Erythroblast (primary cell): ENCODE results near the gene UBE3D.

ENCODE experiments used
- GATA1 ChIP-seq: IDR thresholded peaks from 2 replicates; pipeline ENCODE4 v1.6.1; 2011; ENCODE audit warnings: low read depth, mild to moderate bottlenecking, control low read depth, low read length, moderate library complexity
- POLR2A ChIP-seq: IDR thresholded peaks from 2 replicates; pipeline ENCODE4 v1.6.1; 2011; ENCODE audit warnings: mild to moderate bottlenecking, low read length

DNA sequence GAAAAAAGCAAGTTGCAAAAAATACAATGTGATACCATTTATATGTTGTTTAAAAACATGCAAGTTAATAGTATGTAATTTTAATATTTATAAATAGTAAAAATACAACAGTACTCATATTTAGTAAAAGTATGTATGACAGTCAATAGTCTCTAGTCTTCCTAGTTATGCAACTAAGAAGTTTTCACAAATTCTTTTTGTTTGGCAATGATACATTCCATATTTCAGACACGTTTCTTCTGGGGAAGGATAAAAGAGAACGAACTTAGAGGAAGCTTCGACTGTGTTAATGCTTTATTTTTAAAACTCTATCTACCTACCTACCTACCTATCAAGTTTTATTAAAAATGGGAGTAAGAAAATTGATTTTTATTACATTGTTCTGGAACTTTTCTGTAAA, 77.7 kb downstream of the UBE3D start:
- TF ChIP-seq POLR2A (no peak), GATA1 (no peak)
